Keratinocyte (primary cell): ENCODE data around the gene ZNF26. TPM values are rescaled to one million over a fixed set of nuclear protein-coding genes. Genes with fewer than 3 reads are reported as not detected.

Source experiments
- DNase-seq: peaks from one replicate; pipeline ENCODE4 v3.0.0-alpha.2; 2011; ENCODE audit warnings: low read depth, missing footprints, low spot score
- FAIRE-seq: peaks from 2 replicates; lab custom pipeline; 2011; peaks lifted over from hg19 to GRCh38; lab: Jason Lieb, UNC
- H2AFZ ChIP-seq: 2 replicates; pipeline ENCODE4 v1.6.0; 2012; ENCODE audit warnings: low read length, control low read depth, inconsistent platforms; ENCODE audit not compliant: control insufficient read depth
- H3K27ac ChIP-seq: 2 replicates; pipeline ENCODE4 v1.5.1; 2011; ENCODE audit warnings: low read length; ENCODE audit not compliant: control insufficient read depth, insufficient read depth
- H3K27me3 ChIP-seq: 3 replicates; pipeline ENCODE4 v1.6.0; 2011; ENCODE audit warnings: low read length; ENCODE audit not compliant: control insufficient read depth, insufficient read depth; ENCODE audit errors: extremely low read depth
- H3K36me3 ChIP-seq, 2 experiments: 2 replicates in 1 of 2; 3 replicates in 1 of 2; pipeline ENCODE4 v1.5.1; 2011; ENCODE audit warnings: low read length in 2 of 2, mild to moderate bottlenecking in 1 of 2; ENCODE audit not compliant: control insufficient read depth in 2 of 2, insufficient read depth in 2 of 2; ENCODE audit errors: extremely low read depth in 1 of 2
- H3K4me1 ChIP-seq: 3 replicates; pipeline ENCODE4 v1.5.1; 2011; ENCODE audit warnings: low read length; ENCODE audit not compliant: control insufficient read depth, insufficient read depth; ENCODE audit errors: extremely low read depth
- H3K4me2 ChIP-seq: 3 replicates; pipeline ENCODE4 v1.6.0; 2011; ENCODE audit warnings: low read depth, low read length; ENCODE audit not compliant: control insufficient read depth, insufficient read depth; ENCODE audit errors: extremely low read depth
- H3K4me3 ChIP-seq, 3 experiments: fragments of 200-600 bp in 1 of 3; sonication (generic) in 1 of 3; 2 replicates in 2 of 3; 3 replicates in 1 of 3; pipeline ENCODE4 v1.5.1; 2011 to 2016; ENCODE audit warnings: low read length in 3 of 3, mild to moderate bottlenecking in 3 of 3, control low read depth in 2 of 3, inconsistent platforms in 1 of 3, low read depth in 1 of 3, mixed read lengths in 1 of 3, mixed run types in 1 of 3, moderate library complexity in 1 of 3; ENCODE audit not compliant: control insufficient read depth in 2 of 3, insufficient read depth in 2 of 3; ENCODE audit errors: extremely low read depth in 1 of 3
- H3K79me2 ChIP-seq: 2 replicates; pipeline ENCODE4 v1.6.0; 2012; ENCODE audit warnings: low read length; ENCODE audit not compliant: control insufficient read depth, insufficient read depth
- H3K9ac ChIP-seq: 3 replicates; pipeline ENCODE4 v1.6.0; 2011; ENCODE audit warnings: low read length; ENCODE audit not compliant: control insufficient read depth, insufficient read depth; ENCODE audit errors: extremely low read depth
- H3K9me1 ChIP-seq: 3 replicates; pipeline ENCODE4 v1.6.0; 2011; ENCODE audit warnings: low read length; ENCODE audit not compliant: control insufficient read depth, insufficient read depth; ENCODE audit errors: extremely low read depth
- H3K9me3 ChIP-seq: 2 replicates; pipeline ENCODE4 v1.5.1; 2012; ENCODE audit warnings: low read depth, low read length; ENCODE audit not compliant: control insufficient read depth
- H4K20me1 ChIP-seq: 3 replicates; pipeline ENCODE4 v1.6.0; 2011; ENCODE audit warnings: low read length; ENCODE audit not compliant: control insufficient read depth, insufficient read depth; ENCODE audit errors: extremely low read depth
- EZH2 ChIP-seq: IDR thresholded peaks from one replicate; pipeline ENCODE4 v1.6.1; 2012; ENCODE audit warnings: inconsistent platforms, mild to moderate bottlenecking, low read length, moderate library complexity
- dilution Hi-C: fragments of 300-500 bp; cut with MboI; formaldehyde crosslinking; loops from one replicate; pipeline ENCODE4 v1.7.0; 2020; ENCODE audit warnings: low sequenced_read_pairs; ENCODE audit not compliant: extremely low pct_ligation_motif_present
- polyA plus RNA-seq, 5 experiments: library from polyadenylated mRNA; depleted of rRNA in 3 of 5; stranded (reverse) in 3 of 5; stranded (forward) in 1 of 5; unstranded in 1 of 5; fragments of >200 nt; gene quantifications; 1 replicate in 1 of 5; 2 replicates in 3 of 5; 3 replicates in 1 of 5; pipeline versions ENCODE4 v1.2.1 to v1.2.3, GENCODE V29; 2011 to 2012; ENCODE audit warnings: missing spikeins in 2 of 5, low read depth in 1 of 5, low replicate concordance in 1 of 5
- small RNA-seq, 3 experiments: library from RNA; depleted of rRNA; stranded (forward); fragments of <200 nt; gene quantifications; one replicate each; pipeline ENCODE3, GENCODE V24; 2012; ENCODE audit warnings: low read depth in 3 of 3, low replicate concordance in 1 of 3; ENCODE audit not compliant: insufficient read length in 3 of 3

ZNF26 gene
- polyA plus RNA-seq, 1 donor (not counting 4 experiments of a cell fraction or from before 2014, with no cell fraction given) = 4.5 TPM

GRCh38 chr12:133073836-133074235 lies 87.7 kb downstream of the ZNF26 start:
- Histone ChIP-seq H3K9ac (no peak overlapping the region), H3K36me3 (no peaks in the 10 kb centered on the region), H3K9me3 (peaks cover 8% of the 10 kb centered on the region), H3K27ac (no peak overlapping the region), H3K79me2 (no peaks in the 10 kb centered on the region), H3K9me1 (no peaks in the 10 kb centered on the region), H2AFZ (no peak overlapping the region), H4K20me1 (no peaks in the 10 kb centered on the region), H3K4me2 (no peak overlapping the region), H3K27me3 (no peaks in the 10 kb centered on the region), H3K4me3 (no peak overlapping the region), H3K4me1 (no peaks in the 10 kb centered on the region)
- TF ChIP-seq EZH2 = no peak
- dilution Hi-C loops = no loop called here
- no peak for FAIRE-seq
- no peak for DNase-seq

Small RNA genes lying within 50 kb of the gene (small RNA-seq; reads per million reads assigned to genes)
- 0 reads per million in 3 experiments for gene RNU4ATAC12P

Other genes with a start within 250 kb of the ZNF26 start
- gene ANKLE2, start 224.5 kb upstream of the ZNF26 start, polyA plus RNA-seq = 98.4 to 137 TPM (median 109 TPM) in 3 replicates
- gene GOLGA3, start 157.5 kb upstream of the ZNF26 start, polyA plus RNA-seq = 10.5 to 23.5 TPM (median 11.0 TPM) in 3 replicates
- 32.7 to 42.2 TPM (median 35.8 TPM) in 3 replicates for gene CHFR, start 98.8 kb upstream of the ZNF26 start, polyA plus RNA-seq
- gene ZNF605, start 30.1 kb upstream of the ZNF26 start, polyA plus RNA-seq = 4.3 to 12.5 TPM (median 11.4 TPM) in 3 replicates
- 10.7 to 29.5 TPM (median 24.9 TPM) in 3 replicates for gene ZNF84, start 51.1 kb downstream of the ZNF26 start, polyA plus RNA-seq
- 13.5 to 15.9 TPM (median 13.8 TPM) in 3 replicates for gene ZNF140, start 94.6 kb downstream of the ZNF26 start, polyA plus RNA-seq
- 0.28 to 0.79 TPM (median 0.64 TPM) in 3 replicates for gene ZNF891, start 143.9 kb downstream of the ZNF26 start, polyA plus RNA-seq
- gene ZNF10, start 144.3 kb downstream of the ZNF26 start, polyA plus RNA-seq = 2.0 to 7.2 TPM (median 6.3 TPM) in 3 replicates
- 9.4 to 12.4 TPM (median 11.3 TPM) in 3 replicates for gene ZNF268, start 195.1 kb downstream of the ZNF26 start, polyA plus RNA-seq
- not detected in 3 replicates for gene ANHX, start 249.5 kb downstream of the ZNF26 start, polyA plus RNA-seq